A673 (cell line): ENCODE results near the gene TJAP1. TPM values are rescaled to one million over a fixed set of nuclear protein-coding genes. Genes with fewer than 3 reads are reported as not detected.

Experiments used
- BruUV-seq: library from RNA; stranded (reverse); fragments of 400-500 nt; replicated peaks from 2 replicates; lab custom pipeline; 2021; lab: Mats Ljungman, UMichigan
- CTCF ChIA-PET: fragments of 300-600 bp; sonication (Branson Sonifier 250); formaldehyde crosslinking; loops from one replicate; lab custom pipeline; 2022; ENCODE audit warnings: antibody characterized with exemption; lab: Charles Lee
- POLR2A ChIA-PET: fragments of 300-600 bp; sonication (Branson Sonifier 250); formaldehyde crosslinking; loops from one replicate; lab custom pipeline; 2022; ENCODE audit warnings: antibody characterized with exemption; ENCODE audit not compliant: low non-redundant PET; lab: Charles Lee
- DNase-seq: peaks from one replicate; pipeline ENCODE4 v3.0.0-alpha.2; 2015; ENCODE audit warnings: low spot score
- H3K27ac ChIP-seq: fragments of 200-600 bp; sonication (generic); 2 replicates; pipeline ENCODE4 v1.5.1; 2016; ENCODE audit warnings: mixed run types, low read depth, mild to moderate bottlenecking, mixed read lengths, antibody characterized with exemption, low read length; ENCODE audit not compliant: poor library complexity, severe bottlenecking
- H3K27me3 ChIP-seq: fragments of 200-600 bp; sonication (generic); replicated peaks from 2 replicates; pipeline ENCODE4 v1.6.1; 2017; ENCODE audit warnings: mixed run types, low read depth, mild to moderate bottlenecking, mixed read lengths, antibody characterized with exemption, low read length; ENCODE audit not compliant: insufficient read depth, poor library complexity
- H3K36me3 ChIP-seq: fragments of 200-600 bp; sonication (generic); 2 replicates; pipeline ENCODE4 v1.6.1; 2016; ENCODE audit warnings: mixed run types, mild to moderate bottlenecking, mixed read lengths, antibody characterized with exemption, low read length; ENCODE audit not compliant: insufficient read depth, poor library complexity, severe bottlenecking
- H3K4me1 ChIP-seq: fragments of 200-600 bp; sonication (generic); 2 replicates; pipeline ENCODE4 v1.6.1; 2017; ENCODE audit warnings: mixed run types, mild to moderate bottlenecking, mixed read lengths, antibody characterized with exemption, low read length; ENCODE audit not compliant: insufficient read depth, poor library complexity, severe bottlenecking
- H3K4me3 ChIP-seq: fragments of 200-600 bp; sonication (generic); 2 replicates; pipeline ENCODE4 v1.5.1; 2016; ENCODE audit warnings: low read depth, mixed run types, mild to moderate bottlenecking, mixed read lengths, low read length; ENCODE audit not compliant: poor library complexity, severe bottlenecking
- H3K9me3 ChIP-seq: fragments of 200-600 bp; sonication (generic); 2 replicates; pipeline ENCODE4 v1.6.1; 2016; ENCODE audit warnings: mixed run types, low read depth, mild to moderate bottlenecking, mixed read lengths, antibody characterized with exemption, low read length; ENCODE audit not compliant: poor library complexity, severe bottlenecking
- EZH2 ChIP-seq: fragments of 200-600 bp; sonication (generic); IDR thresholded peaks from 2 replicates; pipeline ENCODE4 v1.6.1; 2017; ENCODE audit warnings: borderline replicate concordance, low read depth, mild to moderate bottlenecking, mixed read lengths, antibody characterized with exemption, low read length; ENCODE audit not compliant: poor library complexity, severe bottlenecking
- intact Hi-C: fragments of 100-400 bp; cut with micrococcal nuclease; formaldehyde crosslinking; loops from one replicate; pipeline ENCODE4 v1.10.0; 2022; ENCODE audit not compliant: unreplicated experiment
- total RNA-seq: library from RNA; stranded (reverse); gene quantifications from 2 replicates; pipeline ENCODE4 v1.2.3, GENCODE V29; 2021
- TF ChIP-seq, protein P1 (sequence below): fragments of 300-800, 200-600 bp; sonication (generic); conservative IDR thresholded peaks from 2 replicates; pipeline ENCODE4 v1.5.1; 2017; ENCODE audit warnings: low read depth, mild to moderate bottlenecking, antibody characterized with exemption, low read length, moderate library complexity, mixed read lengths

Gene TJAP1
- total RNA-seq, 1 experiment from 2014 or later = 46.0 TPM

- Histone ChIP-seq H3K9me3 (no peaks in the 10 kb centered on the region), H3K4me1 (peaks cover 12% of the 10 kb centered on the region), H3K27me3 (no peaks in the 10 kb centered on the region), H3K36me3 (peaks cover 63% of the 10 kb centered on the region), H3K4me3 (peak overlapping the region; percentile 89), H3K27ac (peak overlapping the region; percentile 88)
- TF ChIP-seq EZH2 = no peak
- TF ChIP-seq, protein P1, sequence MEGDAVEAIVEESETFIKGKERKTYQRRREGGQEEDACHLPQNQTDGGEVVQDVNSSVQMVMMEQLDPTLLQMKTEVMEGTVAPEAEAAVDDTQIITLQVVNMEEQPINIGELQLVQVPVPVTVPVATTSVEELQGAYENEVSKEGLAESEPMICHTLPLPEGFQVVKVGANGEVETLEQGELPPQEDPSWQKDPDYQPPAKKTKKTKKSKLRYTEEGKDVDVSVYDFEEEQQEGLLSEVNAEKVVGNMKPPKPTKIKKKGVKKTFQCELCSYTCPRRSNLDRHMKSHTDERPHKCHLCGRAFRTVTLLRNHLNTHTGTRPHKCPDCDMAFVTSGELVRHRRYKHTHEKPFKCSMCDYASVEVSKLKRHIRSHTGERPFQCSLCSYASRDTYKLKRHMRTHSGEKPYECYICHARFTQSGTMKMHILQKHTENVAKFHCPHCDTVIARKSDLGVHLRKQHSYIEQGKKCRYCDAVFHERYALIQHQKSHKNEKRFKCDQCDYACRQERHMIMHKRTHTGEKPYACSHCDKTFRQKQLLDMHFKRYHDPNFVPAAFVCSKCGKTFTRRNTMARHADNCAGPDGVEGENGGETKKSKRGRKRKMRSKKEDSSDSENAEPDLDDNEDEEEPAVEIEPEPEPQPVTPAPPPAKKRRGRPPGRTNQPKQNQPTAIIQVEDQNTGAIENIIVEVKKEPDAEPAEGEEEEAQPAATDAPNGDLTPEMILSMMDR = no peak
- CTCF ChIA-PET = no interaction called here
- BruUV-seq = TSS peak; percentile 61
- POLR2A ChIA-PET = no interaction called here
- intact Hi-C loops = loop anchor here (1.0 kb wide), 1 partner anchor 616 kb away; no protein-coding TSS in a partner anchor
- DNase-seq = no peak
These were observed 40.4 kb downstream of the TJAP1 start for GRCh38 chr6:43517505-43518357.

- TF ChIP-seq, protein P1 = no peak
- no peak for TF ChIP-seq EZH2
- no TSS peak for BruUV-seq
- no peaks in the 10 kb centered on the region for H3K27me3 ChIP-seq
- no peak overlapping the region for H3K4me3 ChIP-seq
- intact Hi-C loops = no loop called here
- H3K27ac ChIP-seq = no peak overlapping the region
- DNase-seq = no peak
- peaks cover 12% of the 10 kb centered on the region for H3K4me1 ChIP-seq
- H3K9me3 ChIP-seq = no peaks in the 10 kb centered on the region
- H3K36me3 ChIP-seq = peaks cover 66% of the 10 kb centered on the region
- CTCF ChIA-PET = no interaction called here
- POLR2A ChIA-PET = no interaction called here
These were observed 42.7 kb downstream of the TJAP1 start for GRCh38 chr6:43520097-43520496.

DNA sequence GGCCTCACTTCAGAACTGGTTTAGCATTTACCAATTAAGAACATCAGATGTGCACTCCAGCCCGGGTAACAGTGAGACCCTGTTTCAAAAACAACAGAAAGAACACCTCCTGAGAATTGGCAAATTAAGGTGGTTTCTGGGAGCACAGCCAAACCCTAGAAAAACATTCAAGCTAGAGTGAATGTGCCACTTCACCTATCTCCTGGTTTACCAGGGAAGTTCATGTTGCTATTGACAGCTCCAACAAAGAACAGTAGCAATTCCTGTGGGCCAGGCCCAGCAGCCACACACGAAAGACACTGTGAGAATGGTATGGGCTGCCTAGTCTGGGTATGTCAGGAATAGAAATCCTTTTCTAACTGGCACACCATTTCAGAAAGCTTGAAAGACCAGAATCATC is 44.5 kb downstream of the TJAP1 start:
- no peaks in the 10 kb centered on the region for H3K27me3 ChIP-seq
- peaks cover 77% of the 10 kb centered on the region for H3K36me3 ChIP-seq
- intact Hi-C loops = no loop called here
- H3K9me3 ChIP-seq = no peaks in the 10 kb centered on the region
- TF ChIP-seq EZH2 = no peak
- TF ChIP-seq, protein P1 = no peak
- no peaks in the 10 kb centered on the region for H3K4me1 ChIP-seq
- H3K4me3 ChIP-seq = no peak overlapping the region
- POLR2A ChIA-PET = interaction anchor here (0.6 kb wide), 1 partner anchor 9 kb away, joined by 5 read pairs; no protein-coding TSS in a partner anchor
- CTCF ChIA-PET = no interaction called here
- no TSS peak for BruUV-seq
- no peak for DNase-seq
- no peak overlapping the region for H3K27ac ChIP-seq
